ENCODE measurements around the gene CDHR1.

DNA sequence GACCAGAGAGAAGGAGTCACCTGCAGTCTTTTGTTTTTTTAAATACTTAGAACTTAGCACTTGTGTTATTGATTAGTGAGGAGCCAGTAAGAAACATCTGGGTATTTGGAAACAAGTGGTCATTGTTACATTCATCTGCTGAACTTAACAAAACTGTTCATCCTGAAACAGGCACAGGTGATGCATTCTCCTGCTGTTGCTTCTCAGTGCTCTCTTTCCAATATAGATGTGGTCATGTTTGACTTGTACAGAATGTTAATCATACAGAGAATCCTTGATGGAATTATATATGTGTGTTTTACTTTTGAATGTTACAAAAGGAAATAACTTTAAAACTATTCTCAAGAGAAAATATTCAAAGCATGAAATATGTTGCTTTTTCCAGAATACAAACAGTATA, 41.6 kb upstream of the CDHR1 start:
- no peak for TF ChIP-seq CTCF (conservative IDR thresholded peaks at IDR 0.05)
- TF ChIP-seq ZFX (IDR thresholded peaks at IDR 0.05): no peak
